NT2/D1 (cell line): Measurements from ENCODE around the gene HSH2D.

Source experiments
- DNase-seq: peaks from one replicate; pipeline ENCODE4 v3.0.0-alpha.2; 2011; ENCODE audit warnings: low read depth, low spot score
- H3K27me3 ChIP-seq: 2 replicates; pipeline ENCODE4 v1.6.0; 2011; ENCODE audit warnings: mild to moderate bottlenecking; ENCODE audit not compliant: insufficient read length, insufficient read depth
- H3K36me3 ChIP-seq: 2 replicates; pipeline ENCODE4 v1.6.1; 2011; ENCODE audit warnings: mild to moderate bottlenecking, low read length, mixed read lengths; ENCODE audit not compliant: insufficient read depth, insufficient read length
- H3K4me1 ChIP-seq: 2 replicates; pipeline ENCODE4 v1.5.1; 2011; ENCODE audit not compliant: insufficient read depth, insufficient read length
- H3K4me3 ChIP-seq: 2 replicates; pipeline ENCODE4 v1.5.1; 2011; ENCODE audit warnings: low read depth; ENCODE audit not compliant: insufficient read length
- H3K9ac ChIP-seq: 2 replicates; pipeline ENCODE4 v1.6.0; 2011; ENCODE audit warnings: low read depth; ENCODE audit not compliant: insufficient read length
- H3K9me3 ChIP-seq: 2 replicates; pipeline ENCODE4 v1.5.1; 2011; ENCODE audit warnings: mild to moderate bottlenecking, low read length; ENCODE audit not compliant: insufficient read depth
- SUZ12 ChIP-seq: IDR thresholded peaks from 2 replicates; pipeline ENCODE4 v1.6.1; 2011; ENCODE audit not compliant: insufficient read length, insufficient read depth; ENCODE audit errors: extremely low read depth
- YY1 ChIP-seq: IDR thresholded peaks from 2 replicates; pipeline ENCODE4 v1.6.1; 2011; ENCODE audit not compliant: insufficient read length, insufficient read depth
- ZNF274 ChIP-seq: IDR thresholded peaks from 2 replicates; pipeline ENCODE4 v1.6.1; 2011; ENCODE audit warnings: mild to moderate bottlenecking, low read depth, low read length

The HSH2D gene

DNA sequence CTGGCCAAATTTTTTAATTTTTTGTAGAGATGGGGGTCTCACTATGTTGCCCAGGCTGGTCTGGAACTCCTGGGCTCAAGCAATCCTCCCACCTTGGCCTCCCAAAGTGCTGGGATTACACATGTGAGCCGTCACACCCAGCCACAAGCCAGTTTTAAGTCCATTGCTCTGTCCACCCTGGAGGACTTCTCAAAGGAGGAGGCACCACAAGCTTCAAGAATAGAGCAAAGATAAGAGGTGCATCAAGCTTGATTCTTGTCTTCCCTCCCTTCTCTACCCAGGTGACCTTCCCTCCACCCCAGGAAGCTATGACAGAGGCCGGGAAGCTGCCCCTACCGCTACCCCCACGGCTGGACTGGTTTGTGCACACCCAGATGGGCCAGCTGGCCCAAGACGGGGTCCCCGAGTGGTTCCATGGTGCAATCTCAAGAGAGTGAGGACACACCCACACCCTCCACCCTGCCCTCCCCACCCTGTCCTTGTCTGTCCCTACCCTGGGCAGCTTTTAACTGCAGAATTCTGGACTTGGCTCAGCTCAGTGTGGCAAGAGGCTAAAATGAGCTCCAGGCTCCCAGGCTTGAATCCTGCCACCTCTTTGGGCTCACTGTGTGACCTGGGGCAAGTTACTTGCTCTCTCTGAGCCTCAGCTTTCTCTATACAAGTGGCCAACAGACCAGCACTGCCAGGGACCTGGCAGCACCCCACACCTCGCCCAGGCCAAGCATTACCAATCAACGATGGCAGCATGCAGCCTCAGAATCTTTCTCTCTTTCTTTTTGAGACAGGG lies 5.2 kb downstream of the HSH2D start:
- no peaks in the 10 kb centered on the region for H3K36me3 ChIP-seq
- no peak overlapping the region for H3K9ac ChIP-seq
- no peak for DNase-seq
- TF ChIP-seq YY1 (no peak), ZNF274 (no peak), SUZ12 (no peak)
- H3K4me3 ChIP-seq: no peak overlapping the region
- H3K4me1 ChIP-seq: peaks cover 7% of the 10 kb centered on the region
- no peaks in the 10 kb centered on the region for H3K27me3 ChIP-seq
- H3K9me3 ChIP-seq: 0 out of 2 replicates have a peak, but pooled peaks cover under 1% of the 10 kb centered on the region

DNA sequence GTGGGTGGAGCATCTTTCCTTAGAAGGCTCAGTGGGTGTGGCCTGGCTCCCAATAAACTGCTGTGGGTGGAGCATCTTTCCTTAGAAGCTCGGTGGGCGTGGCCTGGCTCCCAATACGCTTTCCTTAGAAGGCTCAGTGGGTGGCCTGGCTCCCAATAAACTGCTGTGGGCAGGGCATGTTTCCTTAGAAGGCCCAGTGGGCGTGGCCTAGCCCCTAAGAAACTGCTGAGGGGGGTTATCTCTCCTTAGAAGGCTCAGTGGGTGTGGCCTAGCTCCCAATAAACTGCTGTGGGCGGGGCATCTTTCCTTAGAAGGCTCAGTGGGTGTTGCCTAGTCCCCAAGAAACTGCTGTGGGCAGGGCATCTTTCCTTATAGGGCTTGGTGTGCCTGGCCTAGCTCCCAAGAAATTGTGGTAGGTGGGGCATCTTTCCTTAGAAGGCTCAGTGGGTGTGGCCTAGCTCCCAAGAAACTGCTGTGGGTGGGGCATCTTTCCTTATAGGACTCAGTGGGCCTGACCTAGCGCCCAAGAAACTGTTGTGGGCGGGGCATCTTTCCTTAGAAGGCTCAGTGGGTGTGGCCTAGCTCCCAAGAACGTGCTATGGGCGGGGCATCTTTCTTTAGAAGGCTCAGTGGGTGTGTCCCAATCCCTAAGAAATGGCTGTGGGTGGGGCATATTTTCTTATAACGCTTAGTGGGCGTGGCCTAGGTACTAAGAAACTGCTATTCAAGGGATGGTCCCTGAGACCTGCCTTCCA lies 10.3 kb downstream of the HSH2D start:
- Histone ChIP-seq H3K9ac (no peak overlapping the region), H3K4me1 (peaks cover 7% of the 10 kb centered on the region), H3K27me3 (no peaks in the 10 kb centered on the region), H3K4me3 (no peak overlapping the region), H3K36me3 (no peaks in the 10 kb centered on the region), H3K9me3 (peaks cover 4% of the 10 kb centered on the region; the same call in 1 of the 2 replicates)
- TF ChIP-seq SUZ12 (no peak), YY1 (no peak), ZNF274 (no peak)
- DNase-seq: no peak

DNA sequence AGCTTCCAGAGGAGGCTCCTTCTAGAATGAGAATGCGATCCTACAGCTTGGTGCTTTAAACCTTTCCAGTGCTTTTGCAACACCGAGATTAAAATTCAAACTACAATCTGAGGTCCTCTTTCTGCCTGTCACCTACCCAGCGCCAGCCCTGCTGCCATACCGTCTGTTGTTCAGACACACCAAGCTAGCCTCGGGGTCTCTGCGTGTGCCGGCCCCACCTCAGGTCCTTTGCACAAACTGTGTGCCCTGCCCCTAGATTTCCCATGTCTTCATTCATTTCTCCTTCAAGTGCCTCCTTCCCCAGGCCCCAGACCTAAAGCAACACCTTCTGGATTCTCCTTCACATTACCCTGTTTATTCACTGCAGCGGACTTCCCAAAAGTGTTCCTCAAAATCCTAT lies 11.1 kb downstream of the HSH2D start:
- Histone ChIP-seq H3K9ac (no peak overlapping the region), H3K36me3 (no peaks in the 10 kb centered on the region), H3K4me3 (no peak overlapping the region), H3K9me3 (peaks cover 4% of the 10 kb centered on the region; the same call in 1 of the 2 replicates), H3K4me1 (peaks cover 7% of the 10 kb centered on the region), H3K27me3 (no peaks in the 10 kb centered on the region)
- DNase-seq: no peak
- TF ChIP-seq SUZ12: no peak
- TF ChIP-seq ZNF274: no peak
- TF ChIP-seq YY1: no peak

DNA sequence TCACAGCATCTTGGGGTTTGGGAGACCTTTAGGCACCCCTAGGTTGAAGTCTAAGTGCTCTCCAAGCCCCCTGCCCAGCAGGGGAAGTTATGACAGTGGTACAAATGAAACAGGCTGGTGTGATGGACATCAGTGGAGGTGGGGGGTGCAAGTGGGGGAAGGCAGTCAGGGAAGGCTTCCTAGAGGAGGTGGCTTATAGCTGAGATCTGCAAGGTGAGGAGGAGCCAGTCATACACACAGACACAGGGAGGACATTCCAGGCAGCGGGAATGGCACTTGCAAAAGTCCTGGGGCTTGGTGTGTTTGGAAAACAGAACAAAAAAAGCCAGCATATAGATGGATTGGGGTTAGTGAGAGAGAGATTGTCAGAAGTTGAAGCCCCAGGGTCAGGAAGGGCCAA lies 11.6 kb downstream of the HSH2D start:
- H3K9ac ChIP-seq: no peak overlapping the region
- H3K4me1 ChIP-seq: peaks cover 9% of the 10 kb centered on the region
- H3K36me3 ChIP-seq: no peaks in the 10 kb centered on the region
- no peak overlapping the region for H3K4me3 ChIP-seq
- DNase-seq: no peak
- TF ChIP-seq YY1 (no peak), ZNF274 (no peak), SUZ12 (no peak)
- no peaks in the 10 kb centered on the region for H3K27me3 ChIP-seq
- H3K9me3 ChIP-seq: peaks cover 4% of the 10 kb centered on the region; the same call in 1 of the 2 replicates

DNA sequence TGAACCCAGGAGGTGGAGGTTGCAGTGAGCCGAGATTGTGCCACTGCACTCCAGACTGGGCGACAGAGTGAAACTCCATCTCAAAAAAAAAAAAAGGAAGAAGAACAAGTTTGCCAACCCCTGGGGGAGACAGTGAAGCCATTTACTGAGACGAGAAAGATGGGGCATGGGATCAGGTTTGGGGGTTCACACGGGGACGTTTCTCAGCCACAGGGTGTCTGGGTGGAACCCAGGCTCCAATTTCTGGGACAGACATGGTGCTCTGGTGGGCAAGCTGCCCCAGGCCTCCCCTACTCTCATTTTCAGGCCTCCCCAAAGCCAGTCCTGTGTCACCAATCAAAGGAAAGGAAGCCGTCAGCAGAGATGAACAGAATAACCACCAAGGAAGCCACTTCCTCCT lies 13.4 kb downstream of the HSH2D start:
- TF ChIP-seq YY1 (no peak), ZNF274 (no peak), SUZ12 (no peak)
- Histone ChIP-seq H3K4me3 (no peak overlapping the region), H3K9ac (no peak overlapping the region), H3K27me3 (no peaks in the 10 kb centered on the region), H3K4me1 (peaks cover 15% of the 10 kb centered on the region), H3K9me3 (peaks cover 4% of the 10 kb centered on the region; the same call in 1 of the 2 replicates), H3K36me3 (no peaks in the 10 kb centered on the region)
- DNase-seq: no peak

DNA sequence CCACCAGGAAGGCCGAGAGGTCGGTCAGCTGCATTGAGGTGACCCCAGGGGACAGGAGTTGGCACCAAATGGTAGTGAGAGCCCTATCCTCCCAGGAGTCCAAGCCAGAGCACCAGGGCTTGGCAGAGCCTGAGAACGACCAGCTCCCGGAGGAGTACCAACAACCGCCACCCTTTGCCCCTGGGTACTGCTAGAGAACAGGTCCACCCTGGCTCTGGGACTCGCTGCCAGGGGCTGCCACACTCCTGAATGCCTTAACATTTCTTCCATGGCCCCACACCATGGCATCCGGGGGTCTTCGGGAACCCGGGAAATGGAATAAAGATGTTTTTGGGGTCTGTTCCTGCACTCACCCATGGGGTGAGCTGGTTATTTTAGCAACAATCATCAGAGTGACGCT lies 14.1 kb downstream of the HSH2D start:
- H3K4me3 ChIP-seq: no peak overlapping the region
- H3K36me3 ChIP-seq: no peaks in the 10 kb centered on the region
- no peak overlapping the region for H3K9ac ChIP-seq
- H3K9me3 ChIP-seq: peaks cover 4% of the 10 kb centered on the region; the same call in 1 of the 2 replicates
- H3K4me1 ChIP-seq: peaks cover 13% of the 10 kb centered on the region
- H3K27me3 ChIP-seq: no peaks in the 10 kb centered on the region
- no peak for DNase-seq
- no peak for TF ChIP-seq ZNF274
- no peak for TF ChIP-seq YY1
- no peak for TF ChIP-seq SUZ12

DNA sequence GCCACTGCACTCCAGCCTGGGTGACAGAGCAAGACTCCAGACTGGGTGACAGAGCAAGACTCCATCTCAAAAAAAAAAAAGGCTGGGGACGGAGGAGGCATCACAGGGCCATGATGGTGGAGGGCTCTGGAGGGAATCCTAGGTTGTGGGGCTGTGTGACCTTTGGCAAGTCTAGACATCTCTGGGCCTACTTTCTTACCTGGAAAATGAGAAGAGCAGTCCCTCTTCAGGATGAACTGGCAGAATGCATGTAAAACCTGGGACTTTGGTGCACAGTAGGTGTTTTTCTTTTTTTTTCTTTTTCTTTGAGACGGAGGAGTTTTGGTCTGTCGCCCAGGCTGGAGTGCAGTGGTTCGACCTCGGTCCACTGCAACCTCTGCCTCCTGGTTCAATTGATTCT lies 16.2 kb downstream of the HSH2D start:
- TF ChIP-seq YY1: no peak
- TF ChIP-seq ZNF274: no peak
- no peak for TF ChIP-seq SUZ12

More for the DNA sequence above, 16.2 kb downstream of the HSH2D start:
- no peak overlapping the region for H3K4me3 ChIP-seq
- H3K9ac ChIP-seq: no peak overlapping the region
- H3K4me1 ChIP-seq: peaks cover 8% of the 10 kb centered on the region
- DNase-seq: no peak
- no peaks in the 10 kb centered on the region for H3K27me3 ChIP-seq
- no peaks in the 10 kb centered on the region for H3K9me3 ChIP-seq
- H3K36me3 ChIP-seq: no peaks in the 10 kb centered on the region
